ENCODE data around the gene AMN.

Gene AMN

GRCh38 chr14:102943979-102944378, 21.5 kb downstream of the AMN start:
- no peak for DNase-seq (ENCODE audit: low read depth in 2 of 2)

GRCh38 chr14:102944448-102945330, 22.2 kb downstream of the AMN start:
- no peak for DNase-seq (ENCODE audit: low read depth in 2 of 2)

GRCh38 chr14:102945346-102946130, 23.1 kb downstream of the AMN start:
- DNase-seq (ENCODE audit: low read depth in 2 of 2) = no peak

- DNase-seq (ENCODE audit: low read depth in 2 of 2) = no peak
Measured at GRCh38 chr14:102947321-102948103, 25.0 kb downstream of the AMN start.

- DNase-seq (ENCODE audit: low read depth in 2 of 2) = no peak
Measured at GRCh38 chr14:102948698-102949061, 26.2 kb downstream of the AMN start.

- no peak for DNase-seq (ENCODE audit: low read depth in 2 of 2)
Measured at GRCh38 chr14:102949062-102949800, 26.8 kb downstream of the AMN start.

- no peak for DNase-seq (ENCODE audit: low read depth in 2 of 2)
Measured at GRCh38 chr14:102949801-102950451, 27.5 kb downstream of the AMN start.

- no peak for DNase-seq (ENCODE audit: low read depth in 2 of 2)
Measured at GRCh38 chr14:102951034-102951433, 28.6 kb downstream of the AMN start.

- no peak for DNase-seq (ENCODE audit: low read depth in 2 of 2)
Measured at GRCh38 chr14:102951799-102952198, 29.3 kb downstream of the AMN start.

- no peak for DNase-seq (ENCODE audit: low read depth in 2 of 2)
Measured at GRCh38 chr14:102952276-102952675, 29.8 kb downstream of the AMN start.

- DNase-seq (ENCODE audit: low read depth in 2 of 2) = no peak
Measured at GRCh38 chr14:102953100-102953499, 30.6 kb downstream of the AMN start.

GRCh38 chr14:102954081-102954789, 31.8 kb downstream of the AMN start:
- no peak for DNase-seq (ENCODE audit: low read depth in 2 of 2)

- no peak for DNase-seq (ENCODE audit: low read depth in 2 of 2)
Measured at GRCh38 chr14:102955636-102956408, 33.4 kb downstream of the AMN start.

- DNase-seq (ENCODE audit: low read depth in 2 of 2) = no peak
Measured at GRCh38 chr14:102957222-102957621, 34.8 kb downstream of the AMN start.

GRCh38 chr14:102958461-102958860, 36.0 kb downstream of the AMN start:
- no peak for DNase-seq (ENCODE audit: low read depth in 2 of 2)

- DNase-seq (ENCODE audit: low read depth in 2 of 2) = no peak
Measured at GRCh38 chr14:102962111-102962627, 39.7 kb downstream of the AMN start.

- no peak for DNase-seq (ENCODE audit: low read depth in 2 of 2)
Measured at GRCh38 chr14:102964152-102964730, 41.8 kb downstream of the AMN start.

GRCh38 chr14:102965282-102965681, 42.8 kb downstream of the AMN start:
- no peak for DNase-seq (ENCODE audit: low read depth in 2 of 2)

All from stimulated activated CD8-positive, alpha-beta memory T cell treated with anti-CD3 and anti-CD28 coated beads, Interleukin-7, amount 100 ng/mL, for 1 hour (primary cell).